ENCODE results near the gene ATP6V1E1.
"Not testable (repeated sequence)": the region's sequence is repeated elsewhere in the genome, so short reads cannot be mapped to it uniquely, and the experiment has no call there.

The ATP6V1E1 gene

DNA sequence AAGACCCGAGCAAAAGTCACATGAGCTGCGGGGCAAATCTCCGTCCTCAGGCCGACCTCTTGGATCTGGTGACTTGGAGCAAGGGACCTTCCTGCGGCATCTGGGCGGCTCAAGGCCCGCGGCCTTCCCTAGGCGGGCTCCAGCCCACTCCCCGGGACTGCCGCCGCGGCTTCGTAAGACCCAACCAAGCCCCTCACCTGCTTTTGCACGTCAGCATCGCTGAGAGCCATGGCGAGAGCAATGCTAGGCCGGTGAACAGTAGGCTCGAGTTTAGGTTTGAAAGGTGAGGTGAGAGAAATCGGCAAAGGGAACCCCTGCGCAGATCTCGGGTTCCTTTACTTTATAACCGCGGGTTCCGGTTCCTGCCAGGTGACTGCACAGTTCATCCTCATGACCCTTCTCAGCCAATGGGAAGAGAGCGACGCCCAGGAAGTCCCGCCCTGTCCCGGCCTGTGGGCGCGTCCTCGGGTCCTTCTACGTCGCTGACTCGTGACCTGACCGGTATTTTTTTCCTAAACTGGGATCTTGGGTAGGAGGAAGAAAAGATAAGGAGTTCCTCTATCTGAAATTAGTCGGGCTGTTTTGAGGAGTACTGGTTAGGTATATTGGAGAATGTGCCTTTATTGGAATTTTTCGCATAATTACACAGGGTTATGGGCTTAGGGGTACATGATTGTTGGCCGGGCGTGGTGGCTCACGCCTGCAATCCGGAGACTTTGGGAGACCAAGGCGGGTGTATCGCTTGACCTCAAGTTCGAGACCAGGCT is at the start of gene ATP6V1E1:
Gene ATP6V1E1 (minus strand): TSS at position 344 of the 767 bp plus-strand sequence. CDS start 114 bp downstream, at position 230.
- DNase-seq (ENCODE audit: low spot score) = peak; percentile 98

DNA sequence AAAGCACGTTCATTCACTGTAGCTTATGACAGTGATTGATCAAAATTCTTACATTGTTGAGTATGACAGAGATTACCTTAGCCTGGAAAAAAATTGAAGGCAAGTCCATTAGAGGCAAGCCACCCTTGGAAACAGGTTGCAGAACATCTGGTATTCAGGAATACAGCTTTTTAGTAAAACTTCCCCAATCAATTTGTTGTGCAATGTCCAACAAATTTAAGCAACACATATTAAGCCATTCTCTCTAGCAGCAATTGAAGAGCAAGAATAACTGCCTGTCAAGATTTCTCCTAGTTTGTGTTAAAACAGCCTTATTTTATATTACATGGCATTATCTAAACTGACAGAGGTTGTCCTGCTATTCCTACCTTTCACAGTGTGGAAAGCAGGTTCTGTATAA is 47.0 kb upstream of the ATP6V1E1 start:
- no peak for DNase-seq (ENCODE audit: low spot score)

DNA sequence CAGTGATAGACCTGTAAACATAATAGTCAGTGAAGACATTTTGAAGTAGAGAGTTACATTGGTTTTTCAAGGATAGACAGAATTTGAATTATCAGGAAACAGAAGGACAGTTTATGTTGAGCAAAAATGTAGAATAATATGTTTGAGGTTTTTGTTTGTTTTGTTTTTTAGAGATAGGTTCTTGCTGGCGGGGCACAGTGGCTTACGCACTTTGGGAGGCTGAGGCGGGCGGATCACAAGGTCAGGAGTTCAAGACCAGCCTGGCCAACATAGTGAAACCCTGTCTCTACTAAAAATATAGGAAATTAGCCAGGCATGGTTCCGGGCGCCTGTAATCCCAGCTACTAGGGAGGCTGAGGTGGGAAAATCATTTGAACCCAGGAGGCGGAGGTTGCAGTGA is 45.6 kb upstream of the ATP6V1E1 start:
- no peak for DNase-seq (ENCODE audit: low spot score)

GRCh38 chr22:17672417-17672991 is 44.0 kb upstream of the ATP6V1E1 start:
- no peak for DNase-seq (ENCODE audit: low spot score)

DNA sequence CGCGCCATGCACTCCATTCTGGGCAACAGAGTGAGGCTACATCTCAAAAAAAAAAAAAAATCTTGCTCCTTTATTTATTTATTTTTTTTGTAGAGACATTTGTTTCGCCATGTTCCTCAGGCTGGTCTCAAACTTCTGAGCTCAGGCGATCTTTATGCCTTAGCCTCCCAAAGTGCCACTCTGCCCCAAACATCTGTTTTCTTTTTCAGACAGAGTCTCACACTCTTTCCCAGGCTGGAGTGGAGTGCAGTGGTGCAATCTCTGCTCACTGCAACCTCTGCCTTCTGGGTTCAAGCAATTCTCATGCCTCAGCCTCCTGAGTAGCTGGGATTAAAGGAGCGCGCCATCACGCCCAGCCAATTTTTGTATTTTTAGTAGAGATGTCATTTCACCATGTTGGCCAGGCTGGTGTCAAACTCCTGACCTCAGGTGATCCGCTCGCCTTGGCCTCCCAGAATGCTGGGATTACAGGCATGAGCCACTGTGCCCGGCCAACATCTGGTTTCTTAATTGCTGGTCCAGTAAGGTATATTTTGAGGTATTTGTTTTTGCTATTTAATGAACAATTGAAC is 43.1 kb upstream of the ATP6V1E1 start:
- DNase-seq (ENCODE audit: low spot score) = not testable (repeated sequence)

GRCh38 chr22:17665854-17666253 is 37.3 kb upstream of the ATP6V1E1 start:
- DNase-seq (ENCODE audit: low spot score) = no peak

GRCh38 chr22:17665248-17665647 is 36.7 kb upstream of the ATP6V1E1 start:
- DNase-seq (ENCODE audit: low spot score) = no peak

DNA sequence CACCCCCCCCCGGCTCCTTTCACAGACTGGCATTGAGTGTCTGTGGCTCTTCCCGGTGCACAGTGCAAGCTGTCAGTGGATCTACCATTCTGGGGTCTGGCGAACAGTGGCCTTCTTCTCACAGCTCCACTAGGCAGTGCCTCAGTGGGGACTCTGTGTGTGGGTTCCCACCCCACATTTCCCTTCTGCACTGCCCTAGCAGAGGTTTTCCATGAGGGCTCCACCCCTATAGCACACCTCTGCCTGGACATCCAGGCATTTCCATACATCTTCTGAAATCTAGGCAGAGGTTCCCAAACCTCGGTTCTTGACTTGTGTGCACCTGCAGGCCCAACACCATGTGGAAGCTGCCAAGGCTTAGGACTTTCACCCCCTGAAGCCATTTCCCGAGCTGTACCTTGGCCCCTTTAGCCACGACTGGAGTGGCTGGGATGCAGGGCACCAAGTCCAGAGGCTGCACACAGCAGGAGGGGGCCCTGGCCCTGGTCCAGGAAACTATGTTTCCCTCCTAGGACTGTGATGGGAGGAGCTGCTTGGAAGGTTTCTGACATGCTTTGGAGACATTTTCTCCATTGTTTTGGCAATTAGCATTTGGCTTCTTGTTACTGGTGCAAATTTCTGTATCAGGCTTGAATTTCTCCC is 36.0 kb upstream of the ATP6V1E1 start:
- no peak for DNase-seq (ENCODE audit: low spot score)

- DNase-seq (ENCODE audit: low spot score) = no peak
Measured at GRCh38 chr22:17656870-17657395, 28.4 kb upstream of the ATP6V1E1 start.

GRCh38 chr22:17655289-17655688 is 26.7 kb upstream of the ATP6V1E1 start:
- DNase-seq (ENCODE audit: low spot score) = no peak

DNA sequence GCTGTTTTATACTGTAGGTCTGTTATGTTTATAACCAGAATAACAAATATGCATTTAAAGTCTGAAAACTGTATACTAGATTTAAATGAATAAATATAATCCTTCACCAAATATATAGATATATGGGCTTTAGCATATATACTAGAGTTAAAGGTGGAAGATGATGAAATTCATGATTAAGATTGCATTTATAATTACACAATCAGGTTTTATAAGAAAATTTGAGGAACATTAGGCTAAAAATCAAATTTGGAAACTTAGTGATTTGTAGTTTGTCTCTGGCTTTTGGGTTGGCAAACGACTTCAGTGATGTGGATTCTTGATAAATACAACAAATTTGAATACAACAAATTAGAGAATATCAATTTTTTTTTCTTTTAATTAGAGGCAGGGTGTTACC is 20.0 kb upstream of the ATP6V1E1 start:
- no peak for DNase-seq (ENCODE audit: low spot score)

GRCh38 chr22:17647991-17648390 is 19.4 kb upstream of the ATP6V1E1 start:
- no peak for DNase-seq (ENCODE audit: low spot score)

- no peak for DNase-seq (ENCODE audit: low spot score)
Measured at GRCh38 chr22:17647452-17647851, 18.9 kb upstream of the ATP6V1E1 start.

- DNase-seq (ENCODE audit: low spot score) = not testable (repeated sequence)
Measured at GRCh38 chr22:17642357-17642756, 13.8 kb upstream of the ATP6V1E1 start.

GRCh38 chr22:17641269-17641668 is 12.7 kb upstream of the ATP6V1E1 start:
- no peak for DNase-seq (ENCODE audit: low spot score)

DNA sequence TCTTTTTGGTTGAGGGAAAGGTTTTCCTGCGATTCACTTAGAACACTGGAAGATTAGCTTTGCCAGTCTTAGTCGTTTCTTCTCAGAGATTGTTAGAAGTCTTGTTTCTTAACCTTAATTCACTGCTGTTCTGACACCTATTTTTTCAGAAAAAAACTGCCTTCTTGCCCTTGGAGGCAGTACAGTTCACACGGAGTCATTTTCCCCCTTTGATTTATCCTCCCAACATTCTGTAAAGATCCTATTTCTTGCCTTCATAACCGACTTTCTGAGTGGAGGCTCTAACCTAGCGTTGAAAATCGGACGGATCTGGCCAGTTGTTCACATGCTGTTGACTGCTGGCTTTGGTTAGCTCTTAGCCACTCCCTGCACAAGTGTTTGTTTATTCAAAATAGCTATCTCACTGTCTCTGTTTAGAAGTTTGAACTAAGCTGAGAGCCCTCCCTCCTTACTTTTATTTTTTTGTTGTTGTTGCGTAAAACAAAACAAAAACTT is 10.7 kb upstream of the ATP6V1E1 start:
- peak; percentile 70 for DNase-seq (ENCODE audit: low spot score)

GRCh38 chr22:17638432-17639246 is 10.1 kb upstream of the ATP6V1E1 start, which contains the start of gene BCL2L13:
Gene BCL2L13, plus strand, starts transcription at chr22:17638757. Its CDS starts 16,955 bp downstream, at chr22:17655712.
- DNase-seq (ENCODE audit: low spot score) = peak; percentile 89

DNA sequence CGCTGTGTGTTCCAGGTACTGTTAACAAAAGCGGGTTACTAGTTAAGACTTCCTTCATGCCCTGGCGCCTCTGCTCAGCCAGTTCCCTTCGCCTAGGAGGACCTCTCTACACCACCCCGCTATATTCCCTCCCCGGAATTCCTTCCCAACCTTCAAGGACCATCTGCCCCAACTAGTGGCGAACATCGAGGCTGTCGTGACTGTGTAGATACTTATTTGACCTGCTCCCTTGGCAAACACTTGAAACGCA is 9.6 kb upstream of the ATP6V1E1 start:
- no peak for DNase-seq (ENCODE audit: low spot score)

DNA sequence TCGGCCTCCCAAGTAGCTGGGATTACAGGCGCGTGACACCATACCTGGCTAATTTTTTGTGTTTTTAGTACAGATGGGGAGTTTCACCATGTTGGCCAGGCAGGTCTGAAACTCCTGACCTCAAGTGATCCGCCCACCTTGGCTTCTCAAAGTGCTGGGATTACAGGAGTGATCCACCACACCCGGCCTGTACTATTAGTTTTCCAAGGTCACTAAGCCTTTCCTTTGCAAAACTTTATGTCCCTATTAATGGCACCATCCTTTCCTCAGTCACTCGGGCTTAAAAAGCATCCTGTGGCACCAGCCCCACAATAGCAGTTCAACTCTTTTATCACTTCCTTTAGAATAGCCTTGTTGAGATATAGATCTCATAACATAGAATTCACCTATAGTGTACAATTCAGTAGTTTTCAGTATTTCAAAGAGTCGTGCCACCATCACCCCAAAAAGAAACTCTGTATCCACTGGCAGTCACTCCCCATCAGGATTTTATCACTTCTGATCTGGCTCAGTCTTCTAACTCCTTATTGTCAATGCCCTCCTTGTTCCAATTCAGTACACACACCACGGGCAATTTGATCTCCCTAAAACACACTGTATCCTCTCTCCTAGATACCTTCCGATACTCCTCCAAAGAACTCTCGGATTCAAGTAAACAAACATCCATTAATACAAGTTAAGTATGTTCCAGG is 9.1 kb upstream of the ATP6V1E1 start:
- DNase-seq (ENCODE audit: low spot score) = no peak

DNA sequence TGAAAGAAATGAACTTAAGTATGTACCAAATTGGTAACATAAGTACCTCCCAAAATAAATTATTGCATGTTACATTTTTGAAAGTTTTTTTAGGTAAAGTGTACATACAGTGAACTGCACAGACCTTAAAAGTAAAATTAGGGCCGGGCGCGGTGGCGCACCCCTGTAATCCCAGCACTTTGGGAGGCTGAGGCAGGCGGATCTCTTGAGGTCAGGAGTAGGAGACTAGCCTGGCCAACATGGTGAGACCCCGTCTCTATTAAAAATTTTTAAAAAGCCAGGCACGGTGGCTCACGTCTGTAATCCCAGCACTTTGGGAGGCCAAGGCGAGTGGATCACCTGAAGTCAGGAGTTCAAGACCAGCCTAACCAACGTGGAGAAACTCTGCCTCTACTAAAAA is 8.3 kb upstream of the ATP6V1E1 start:
- DNase-seq (ENCODE audit: low spot score) = not testable (repeated sequence)

DNA sequence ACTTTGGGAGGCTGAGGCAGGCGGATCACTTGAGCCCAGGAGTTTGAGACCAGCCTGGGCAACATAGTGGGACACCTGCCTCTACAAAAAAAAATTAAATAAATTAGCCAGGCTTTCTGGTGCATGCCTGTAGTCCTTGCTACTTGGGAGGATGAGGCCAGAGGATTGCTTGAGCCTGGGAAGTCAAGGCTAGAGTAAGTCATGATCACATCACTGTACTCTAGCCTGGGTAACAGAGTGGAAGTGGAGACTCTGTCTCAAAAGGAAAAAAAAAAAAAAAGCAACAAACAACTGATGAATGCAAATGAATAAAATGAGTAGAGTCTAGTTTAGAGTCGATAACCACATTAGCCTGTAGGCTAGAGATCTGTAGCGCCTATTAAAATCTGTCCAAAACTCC is 6.1 kb upstream of the ATP6V1E1 start:
- no peak for DNase-seq (ENCODE audit: low spot score)
